NCI-H1105 (cell line): ENCODE data around the gene B4GALT6.

Source experiments
- DNase-seq: peaks from one replicate; lab custom pipeline; 2025; lab: John Stamatoyannopoulos, UW

Gene B4GALT6

DNA sequence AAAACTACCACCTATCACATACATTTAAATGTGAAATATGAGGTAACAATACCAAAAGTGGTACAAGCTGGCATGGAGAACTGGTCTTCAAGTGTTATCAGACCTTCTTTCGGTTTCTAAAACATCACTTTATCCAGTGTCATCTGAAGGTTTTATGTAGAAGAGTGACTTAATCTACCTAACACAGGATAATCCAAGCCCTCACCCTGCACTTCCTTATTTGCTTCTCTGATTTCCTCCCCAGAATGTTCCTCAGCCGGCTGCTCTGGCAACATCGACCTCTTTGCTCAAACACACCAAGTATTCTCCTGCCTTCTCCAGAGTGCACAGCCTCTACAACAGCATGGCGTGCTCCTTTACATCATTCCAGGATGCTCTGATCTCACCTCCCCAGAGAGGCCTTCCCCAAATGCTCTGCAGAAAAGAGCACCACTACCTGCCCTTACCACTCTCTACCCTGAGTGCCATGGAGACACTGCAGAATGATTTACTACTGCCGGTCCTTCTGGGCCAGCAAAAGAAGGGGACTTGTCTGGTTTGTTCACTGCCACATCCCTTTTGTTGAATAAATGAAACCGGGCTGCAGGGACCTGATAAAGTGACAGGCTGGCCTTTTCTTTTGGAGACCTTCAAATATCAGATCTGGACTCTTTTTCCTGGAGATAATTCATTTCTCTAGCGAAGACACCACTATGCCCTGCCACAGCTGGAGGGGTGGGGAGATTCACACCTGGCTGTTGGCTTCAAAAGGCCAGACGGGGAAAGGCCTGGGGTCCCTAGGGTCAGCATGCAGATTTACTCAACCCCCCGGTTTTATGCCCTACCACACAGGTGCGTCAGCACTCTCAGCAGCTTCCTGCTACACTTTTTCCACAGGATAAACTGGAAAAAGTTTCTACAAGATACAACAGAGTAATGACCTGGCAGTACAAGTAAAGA is 50.7 kb downstream of the B4GALT6 start:
- DNase-seq: no peak

DNA sequence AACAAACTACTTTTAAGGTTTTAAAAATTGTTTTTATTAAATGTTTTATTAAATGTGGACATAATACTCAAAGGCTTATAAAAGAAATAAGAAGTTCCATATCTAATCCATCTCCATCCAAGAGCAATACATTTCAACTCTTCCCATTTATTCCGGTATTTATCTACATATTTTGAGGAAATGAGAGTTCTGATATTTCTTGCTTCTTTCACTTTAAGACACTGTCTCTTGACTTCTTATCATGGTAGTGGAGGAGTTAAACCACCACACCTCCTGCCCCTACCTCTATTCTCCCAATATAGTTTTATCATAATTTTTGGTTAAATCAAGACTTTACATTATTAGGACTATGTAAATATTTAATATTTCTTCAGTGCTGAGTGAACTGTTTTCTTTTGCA is 52.0 kb downstream of the B4GALT6 start:
- DNase-seq: no peak

DNA sequence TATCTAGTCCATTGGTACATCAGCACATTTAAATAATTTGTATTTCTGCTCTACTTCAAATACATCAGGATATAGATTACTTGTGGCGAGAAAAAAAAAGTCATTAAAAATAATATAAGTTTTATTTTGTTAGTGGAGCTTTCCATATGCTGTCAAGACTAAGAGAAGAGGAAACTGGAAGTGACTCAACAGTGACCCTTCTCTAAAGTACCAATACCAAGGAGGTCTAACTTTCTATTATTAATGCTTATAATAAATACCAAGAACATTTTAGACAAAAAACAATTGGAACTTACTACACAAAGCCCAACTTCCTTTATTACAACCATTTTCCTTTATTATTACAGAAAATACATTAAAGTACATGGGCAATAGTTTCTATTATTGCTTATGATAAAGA is 52.9 kb downstream of the B4GALT6 start:
- no peak for DNase-seq

DNA sequence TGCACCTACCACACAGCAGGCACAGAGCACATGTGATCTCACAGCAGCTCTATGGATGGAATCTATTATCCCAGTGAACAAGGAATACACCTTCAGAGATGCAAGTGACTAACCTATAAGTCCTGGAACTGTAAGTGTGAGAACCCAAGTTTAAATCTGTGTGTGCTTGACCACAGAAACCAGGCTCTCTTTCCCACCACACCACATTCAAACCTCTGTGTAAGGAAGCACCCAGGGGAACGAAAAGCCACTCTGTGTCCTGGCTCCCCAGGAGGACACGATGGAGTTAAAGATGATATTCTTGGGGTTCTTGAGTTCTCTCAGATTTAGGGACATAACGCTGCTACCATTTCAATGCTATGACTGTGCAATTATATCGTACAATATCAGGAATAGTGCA is 53.8 kb downstream of the B4GALT6 start:
- DNase-seq: no peak

DNA sequence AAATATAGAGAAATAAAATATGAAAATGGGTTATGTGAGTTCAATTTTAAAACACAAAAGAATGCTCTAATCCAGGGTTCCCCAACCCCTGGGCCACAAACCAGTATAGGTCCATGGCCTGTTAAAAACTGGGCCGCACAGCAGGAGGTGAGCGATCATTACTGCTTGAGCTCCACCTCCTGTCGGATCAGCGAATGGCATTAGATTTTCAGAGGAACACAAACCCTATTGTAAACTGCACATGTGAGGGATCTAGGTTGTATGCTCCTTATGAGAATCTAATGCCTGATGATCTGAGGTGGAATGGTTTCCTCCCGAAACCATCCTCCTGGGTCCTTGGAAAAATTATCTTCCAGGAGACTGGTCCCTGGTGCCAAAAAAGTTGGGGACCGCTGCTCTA is 58.0 kb downstream of the B4GALT6 start:
- no peak for DNase-seq

DNA sequence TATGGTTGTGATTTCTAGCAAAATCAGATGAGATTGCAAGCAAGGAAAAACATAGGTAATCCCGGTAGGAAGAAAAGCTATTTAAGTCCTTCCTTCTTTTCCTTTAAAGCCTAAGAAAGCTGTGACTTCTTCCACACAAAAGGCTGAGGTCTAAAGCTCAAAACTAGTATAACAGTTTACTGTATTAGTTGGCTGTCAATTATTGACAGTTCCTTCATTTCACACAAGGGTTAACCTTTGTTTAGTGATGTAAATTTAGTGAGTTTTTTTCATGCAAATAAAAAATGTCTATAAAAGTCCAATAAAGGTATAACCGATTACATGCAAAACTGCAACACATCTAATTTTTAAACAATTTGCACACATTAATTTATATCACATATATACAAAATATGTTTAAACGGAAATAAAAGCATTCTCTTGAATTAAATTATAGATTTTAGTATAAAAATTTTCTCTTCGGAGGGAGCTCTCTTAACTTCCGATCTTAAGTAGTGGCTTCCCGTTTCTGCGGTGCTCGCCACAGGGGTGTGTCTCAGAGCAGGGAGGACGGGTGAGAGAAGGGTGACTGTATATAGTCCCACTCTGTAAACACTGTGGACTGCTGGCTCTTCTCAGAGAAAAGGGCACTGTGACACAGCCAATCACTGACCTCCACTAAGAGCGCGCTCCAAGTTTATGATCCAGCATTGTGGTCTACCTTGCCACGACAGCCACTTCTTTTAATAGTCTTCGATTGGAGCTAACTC is 59.3 kb downstream of the B4GALT6 start:
- DNase-seq: no peak

DNA sequence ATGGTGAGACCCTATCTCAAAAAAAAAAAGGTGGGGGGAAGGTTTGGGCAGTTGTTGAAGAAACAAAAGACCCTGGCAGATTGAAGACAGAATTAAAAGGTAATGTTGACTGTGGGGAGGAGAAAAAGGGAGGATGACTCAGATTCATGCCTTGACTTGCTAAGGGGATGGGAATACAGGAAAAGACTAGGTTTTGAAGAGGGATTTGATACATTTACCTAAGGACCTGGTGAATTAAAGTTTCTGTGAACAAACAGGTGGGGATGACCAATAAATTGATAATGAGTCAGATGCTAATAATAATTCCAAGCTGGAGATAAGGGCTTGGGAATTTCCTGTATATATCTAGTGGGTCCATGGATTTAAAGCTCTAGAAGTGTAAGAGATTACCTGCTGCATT is 65.1 kb downstream of the B4GALT6 start:
- DNase-seq: no peak

DNA sequence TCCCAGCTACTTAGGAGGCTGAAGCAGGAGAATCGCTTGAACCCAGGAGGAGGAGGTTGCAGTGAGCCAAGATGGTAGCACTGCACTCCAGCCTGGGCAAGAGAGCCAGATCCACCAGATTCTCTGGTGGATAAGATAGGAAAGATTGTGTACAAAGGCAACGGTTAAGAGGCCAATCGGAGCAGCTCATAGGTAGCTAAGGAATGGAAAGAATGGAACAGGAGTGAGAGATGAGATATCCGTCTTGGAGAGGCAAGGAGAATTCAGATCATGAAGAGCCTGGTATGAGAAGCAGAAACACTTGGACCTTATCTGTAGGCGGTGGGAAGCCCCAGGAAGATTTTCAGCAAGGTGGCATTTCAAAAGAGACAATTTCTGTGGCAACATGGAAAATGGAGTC is 65.6 kb downstream of the B4GALT6 start:
- no peak for DNase-seq

DNA sequence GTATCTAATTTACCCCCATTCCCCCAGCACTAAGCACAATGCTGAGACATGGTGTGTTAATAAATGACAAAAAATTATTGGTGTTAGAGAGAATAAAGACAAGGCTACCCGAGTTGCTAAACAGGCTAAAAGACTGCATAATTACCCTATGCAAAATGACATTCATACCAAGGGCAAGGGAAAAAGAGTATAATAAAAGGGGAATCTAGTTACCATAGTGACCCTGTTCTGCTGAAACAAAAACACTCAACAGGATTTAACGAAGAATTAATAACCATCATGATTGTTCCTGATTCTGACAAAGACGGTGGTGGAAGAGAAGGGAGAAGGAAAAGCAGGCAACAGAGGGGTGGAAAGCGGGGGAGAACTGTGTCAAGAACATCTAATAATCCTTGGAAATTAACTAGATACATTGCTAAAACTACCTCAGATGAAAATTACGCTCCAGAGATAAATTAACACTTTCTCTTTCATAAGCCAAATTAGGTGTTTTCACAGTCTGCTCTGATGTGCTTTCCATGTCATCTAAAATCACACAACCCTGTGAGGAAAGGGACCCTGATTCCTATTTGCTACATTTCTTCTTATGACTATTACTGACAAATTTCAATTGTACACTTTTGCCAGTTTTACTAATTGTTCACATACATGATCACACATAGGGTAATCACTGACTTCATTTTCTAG is 67.2 kb downstream of the B4GALT6 start:
- no peak for DNase-seq

DNA sequence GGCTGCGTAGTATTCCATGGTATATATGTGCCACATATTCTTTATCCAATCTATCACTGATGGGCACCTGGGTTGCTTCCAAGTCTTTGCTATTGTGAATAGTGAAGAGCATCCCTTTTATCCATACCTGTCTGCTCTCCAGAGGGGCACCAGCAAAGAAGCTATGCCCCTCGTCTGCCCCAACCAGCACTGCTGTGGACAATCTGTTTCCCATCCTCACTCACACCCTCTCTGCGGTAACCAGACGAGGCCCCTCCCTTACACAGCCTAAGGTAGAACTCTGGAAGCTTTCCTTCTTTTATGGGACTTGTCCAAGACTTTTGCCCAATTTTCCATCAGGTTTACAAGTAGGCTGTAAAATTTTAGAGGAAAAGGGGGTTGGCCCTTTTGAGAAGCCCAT is 67.8 kb downstream of the B4GALT6 start:
- DNase-seq: no peak

DNA sequence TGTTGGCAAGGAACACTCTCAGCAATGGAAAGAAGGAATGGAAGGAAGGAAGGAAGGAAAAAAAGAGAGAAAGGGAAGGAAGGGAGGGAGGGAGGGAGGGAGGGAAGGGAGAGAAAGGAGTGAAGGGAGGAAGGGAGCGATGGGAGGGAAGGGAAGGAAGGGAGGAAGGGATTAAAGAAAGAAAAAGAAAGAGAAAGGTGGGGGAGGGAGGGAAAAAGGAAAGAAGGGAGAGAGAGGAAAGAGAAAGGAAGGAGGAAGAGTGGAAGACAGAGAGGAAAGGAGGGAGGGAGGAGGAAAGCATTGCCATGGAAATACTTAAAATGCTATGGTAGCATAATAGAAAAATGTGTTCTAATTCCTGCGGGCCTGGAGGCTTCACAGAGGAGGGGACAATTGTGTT is 70.3 kb downstream of the B4GALT6 start:
- no peak for DNase-seq

DNA sequence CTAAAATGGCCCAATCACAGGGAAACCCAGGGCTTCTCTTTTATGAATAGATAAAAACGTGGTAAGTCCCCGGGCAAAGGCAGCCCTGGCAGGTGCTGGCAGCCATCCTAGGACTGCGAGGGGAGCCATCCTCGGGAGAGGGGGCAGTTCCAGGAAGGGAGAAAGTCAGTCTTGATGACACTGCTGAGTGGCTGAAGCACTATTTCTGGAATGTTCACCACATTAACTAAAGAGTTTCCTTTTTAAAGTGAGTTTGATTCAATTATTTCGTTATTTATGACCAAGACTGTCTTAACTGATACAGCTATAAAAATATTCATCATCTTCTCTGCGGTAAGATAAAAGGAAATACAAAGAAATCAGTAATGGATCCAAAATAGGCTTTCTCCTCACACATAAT is 72.3 kb downstream of the B4GALT6 start:
- DNase-seq: no peak

DNA sequence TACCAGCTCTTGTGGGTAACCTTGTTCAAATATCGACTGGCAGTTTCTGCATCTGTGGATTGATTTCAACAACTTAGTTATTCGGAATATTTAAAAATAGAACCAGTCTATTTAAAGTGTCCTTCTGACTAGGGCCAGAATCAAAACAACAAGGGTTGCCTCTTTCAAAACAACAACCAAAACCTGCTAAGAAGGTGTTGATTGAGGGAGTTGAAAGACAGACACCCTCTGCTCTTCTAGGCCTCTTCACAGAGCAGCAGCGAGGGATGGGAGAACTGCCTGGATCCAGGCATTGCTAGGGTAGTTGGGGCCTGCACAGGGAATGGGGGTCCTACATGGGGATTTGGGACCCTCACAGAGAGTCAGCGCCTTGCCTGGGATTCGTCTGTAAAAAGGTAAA is 72.9 kb downstream of the B4GALT6 start:
- no peak for DNase-seq

DNA sequence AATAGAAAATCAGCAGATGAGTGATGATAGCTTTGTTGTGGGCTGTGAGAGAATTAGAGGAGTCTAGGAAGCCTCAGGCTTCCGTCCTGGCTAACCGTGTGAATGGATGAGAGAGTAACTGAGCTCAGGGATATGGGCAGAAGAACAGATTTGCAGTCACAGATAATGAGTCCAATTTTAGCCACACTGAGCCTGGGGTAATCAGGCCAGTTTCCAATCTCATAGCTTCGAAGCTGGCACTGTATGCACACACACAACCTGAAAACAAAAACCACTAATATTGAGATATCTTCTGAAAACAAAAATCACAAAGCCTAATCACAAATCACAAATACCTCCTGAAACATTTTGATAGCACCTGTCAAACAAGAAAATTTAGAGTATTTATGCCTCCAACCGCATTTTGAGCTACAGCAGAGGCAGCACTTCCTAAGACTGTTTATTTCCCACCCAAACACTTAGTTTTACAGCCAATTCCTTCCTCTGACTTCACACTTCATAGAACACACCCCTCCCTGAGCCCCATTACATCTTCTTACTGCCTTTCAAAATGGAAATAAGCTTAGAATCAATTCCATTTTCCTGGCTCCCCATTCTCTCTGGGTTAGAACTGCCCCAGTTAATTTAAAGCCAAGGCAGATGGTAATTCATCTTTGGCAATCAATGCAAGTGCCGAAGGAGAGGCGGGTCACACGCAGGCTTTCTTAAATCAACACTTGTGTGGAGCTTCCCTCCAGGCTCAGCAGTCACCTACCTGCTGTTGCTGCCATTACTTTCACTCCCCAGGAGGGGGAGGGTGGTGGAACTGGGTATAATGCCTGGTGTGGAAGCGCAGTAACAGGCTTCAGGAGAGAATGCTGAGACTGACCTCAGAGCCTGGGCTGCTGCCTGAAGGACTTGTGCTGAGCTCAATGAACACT is 73.8 kb downstream of the B4GALT6 start:
- no peak for DNase-seq

DNA sequence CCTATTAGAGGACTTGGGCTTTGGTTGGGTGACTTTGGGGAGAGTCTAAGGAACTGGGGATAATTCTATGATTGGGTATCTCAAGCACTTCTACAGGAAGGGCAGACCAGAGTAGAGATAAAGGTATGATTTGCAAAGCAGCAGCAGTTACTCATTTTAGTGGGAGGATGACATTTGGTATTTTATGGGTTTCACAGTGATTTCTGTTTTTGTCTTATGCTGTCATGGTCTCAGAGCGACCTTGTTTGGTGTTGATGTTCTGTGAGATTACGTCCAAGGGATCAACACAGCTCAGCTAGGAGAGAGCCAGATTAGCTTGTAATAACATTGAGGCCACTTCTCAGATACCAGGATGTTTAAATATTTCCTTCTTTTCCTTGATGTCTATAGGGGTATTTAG is 74.5 kb downstream of the B4GALT6 start:
- DNase-seq: no peak

DNA sequence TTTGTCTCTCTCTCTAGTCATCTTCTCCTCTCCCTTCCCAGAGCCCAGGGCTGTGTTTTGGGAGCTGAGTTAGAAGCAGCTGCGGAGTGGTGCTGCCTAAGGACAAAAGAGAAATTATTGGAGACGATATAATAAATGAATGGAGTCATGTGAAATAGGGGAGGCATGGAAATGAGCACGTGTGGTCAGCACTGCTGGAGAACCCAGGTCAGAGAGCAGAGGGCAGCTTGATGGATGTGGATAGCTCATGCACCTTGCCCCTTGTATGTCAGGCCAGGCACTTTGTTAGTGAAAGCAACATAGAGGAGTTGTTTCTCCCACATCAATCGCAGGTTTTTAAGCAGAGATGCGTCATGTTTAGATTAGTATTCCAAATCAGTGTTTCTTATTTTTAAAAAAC is 77.0 kb downstream of the B4GALT6 start:
- DNase-seq: no peak

DNA sequence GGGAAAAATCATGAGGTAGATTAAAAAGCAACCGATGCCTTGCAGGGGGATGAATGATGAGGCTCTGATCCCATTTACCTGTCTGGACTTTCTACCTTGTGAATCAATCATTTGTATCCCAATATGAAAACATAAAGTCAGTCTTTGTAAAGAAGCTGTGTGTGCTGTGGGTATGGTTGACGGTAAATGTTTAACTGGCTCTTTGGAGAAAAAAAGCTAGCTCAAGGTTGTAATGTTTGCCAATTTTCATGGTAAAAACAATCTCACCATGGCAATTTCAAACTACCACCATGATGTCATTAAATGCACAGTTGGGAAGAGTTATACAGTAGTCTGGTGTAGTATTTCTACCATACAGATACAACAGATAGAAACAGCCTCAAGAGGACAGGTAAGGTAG is 78.1 kb downstream of the B4GALT6 start:
- DNase-seq: no peak

DNA sequence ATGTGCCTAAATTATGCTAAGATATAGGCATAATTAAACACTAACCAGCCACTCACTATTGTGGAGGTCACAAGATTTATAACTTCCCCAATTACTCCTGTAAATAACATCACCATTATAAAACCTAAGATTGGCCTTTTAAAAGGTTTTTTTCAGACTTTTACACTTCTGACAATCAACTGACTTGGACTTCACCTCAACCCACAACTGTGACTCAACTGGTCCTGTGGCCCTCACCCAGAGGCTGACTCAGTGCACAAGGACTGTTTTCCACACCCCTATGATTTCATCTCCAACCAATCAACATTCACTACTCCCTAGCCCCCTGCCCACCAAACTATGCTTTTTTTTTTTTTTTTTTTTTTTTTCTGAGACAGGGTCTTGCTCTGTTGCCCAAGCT is 81.1 kb downstream of the B4GALT6 start:
- no peak for DNase-seq

DNA sequence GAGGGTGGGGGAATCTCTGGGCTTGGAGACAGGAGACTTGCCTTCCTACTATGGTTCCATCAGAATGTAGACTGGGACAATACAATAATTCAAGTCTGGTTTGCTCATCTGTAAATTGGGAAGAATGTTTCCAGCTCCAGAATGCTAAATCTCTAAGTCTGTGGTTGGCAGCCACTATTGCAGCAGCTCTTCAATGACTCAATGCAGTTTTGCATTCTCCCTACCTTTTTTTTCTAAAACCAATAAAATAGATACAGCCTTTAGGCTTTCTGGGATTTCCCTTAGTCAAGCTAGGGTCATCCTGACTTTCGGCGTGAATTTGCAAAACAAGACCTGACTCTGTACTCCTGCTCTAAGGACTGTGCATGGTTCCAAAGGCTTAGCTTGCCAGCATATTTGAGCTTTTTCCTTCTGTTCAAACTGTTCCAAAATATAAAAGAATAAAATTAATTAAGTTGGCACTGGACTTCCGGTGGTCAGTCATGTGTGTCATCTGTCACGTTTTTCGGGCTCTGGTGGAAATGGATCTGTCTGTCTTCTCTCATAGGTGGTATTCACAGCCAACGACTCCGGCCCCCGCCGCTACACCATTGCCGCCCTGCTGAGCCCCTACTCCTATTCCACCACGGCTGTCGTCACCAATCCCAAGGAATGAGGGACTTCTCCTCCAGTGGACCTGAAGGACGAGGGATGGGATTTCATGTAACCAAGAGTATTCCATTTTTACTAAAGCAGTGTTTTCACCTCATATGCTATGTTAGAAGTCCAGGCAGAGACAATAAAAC is 86.2 kb downstream of the B4GALT6 start:
- no peak for DNase-seq

DNA sequence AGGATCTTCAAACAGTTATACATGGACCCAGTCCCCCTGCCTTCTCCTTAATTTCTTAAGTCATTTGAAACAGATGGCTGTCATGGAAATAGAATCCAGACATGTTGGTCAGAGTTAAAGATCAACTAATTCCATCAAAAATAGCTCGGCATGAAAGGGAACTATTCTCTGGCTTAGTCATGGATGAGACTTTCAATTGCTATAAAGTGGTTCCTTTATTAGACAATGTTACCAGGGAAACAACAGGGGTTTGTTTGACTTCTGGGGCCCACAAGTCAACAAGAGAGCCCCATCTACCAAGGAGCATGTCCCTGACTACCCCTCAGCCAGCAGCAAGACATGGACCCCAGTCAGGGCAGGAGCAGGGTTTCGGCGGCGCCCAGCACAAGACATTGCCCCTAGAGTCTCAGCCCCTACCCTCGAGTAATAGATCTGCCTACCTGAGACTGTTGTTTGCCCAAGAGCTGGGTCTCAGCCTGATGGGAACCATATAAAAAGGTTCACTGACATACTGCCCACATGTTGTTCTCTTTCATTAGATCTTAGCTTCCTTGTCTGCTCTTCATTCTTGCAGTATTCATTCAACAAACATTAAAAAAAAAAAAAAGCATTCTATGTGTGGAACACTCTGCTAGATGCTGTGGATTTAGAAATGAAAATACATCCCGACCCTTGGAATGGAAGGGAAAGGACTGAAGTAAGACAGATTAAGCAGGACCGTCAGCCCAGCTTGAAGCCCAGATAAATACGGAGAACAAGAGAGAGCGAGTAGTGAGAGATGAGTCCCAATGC is 88.1 kb downstream of the B4GALT6 start:
- no peak for DNase-seq
